Transverse colon (tissue), 4 donors: ENCODE measurements around the gene HOXA13. TPM values are rescaled to one million over a fixed set of nuclear protein-coding genes. Genes with fewer than 3 reads are reported as not detected.

Experiments used
- DNase-seq: peaks from one replicate; pipeline ENCODE4 v3.0.0-alpha.2; 2019
- H3K27ac ChIP-seq, 4 donors: fragments of 200-600 bp; sonication (generic); 2 replicates each; pipeline ENCODE4 v1.5.1; 2016 to 2018; ENCODE audit warnings: inconsistent platforms in 4 of 4
- H3K27me3 ChIP-seq: fragments of 200-600 bp; sonication (generic); 2 replicates; pipeline ENCODE4 v1.5.1; 2017; ENCODE audit warnings: inconsistent platforms
- H3K36me3 ChIP-seq, 4 donors: fragments of 200-600 bp; sonication (generic); 2 replicates each; pipeline ENCODE4 v1.5.1; 2017 to 2019; ENCODE audit warnings: inconsistent platforms in 4 of 4
- H3K4me1 ChIP-seq, 4 donors: fragments of 200-600 bp; sonication (generic); 2 replicates each; pipeline ENCODE4 v1.5.1; 2017 to 2020; ENCODE audit warnings: inconsistent platforms in 4 of 4
- H3K4me3 ChIP-seq, 4 donors: fragments of 200-600 bp; sonication (generic); 1 replicate in 1 of 4; 2 replicates in 3 of 4; pipeline versions ENCODE4 v1.5.1 to v1.6.1; 2017 to 2019; ENCODE audit warnings: inconsistent platforms in 4 of 4
- H3K9me3 ChIP-seq, 2 donors: fragments of 200-600 bp; sonication (generic); 2 replicates each; pipeline ENCODE4 v1.5.1; 2017 to 2019; ENCODE audit warnings: inconsistent platforms in 2 of 2
- EP300 ChIP-seq: sonication (generic); formaldehyde crosslinking; IDR thresholded peaks from one replicate; pipeline ENCODE4 v1.6.1; 2017; ENCODE audit warnings: antibody characterized with exemption, low read depth
- POLR2A ChIP-seq: fragments of 450-650 bp; IDR thresholded peaks from one replicate; pipeline ENCODE4 v1.6.1; 2016; ENCODE audit warnings: antibody characterized with exemption, mild to moderate bottlenecking, moderate library complexity
- POLR2AphosphoS5 ChIP-seq, 3 donors: sonication (generic); formaldehyde crosslinking; IDR thresholded peaks; one replicate each; pipeline ENCODE4 v1.6.1; 2016; ENCODE audit warnings: antibody characterized with exemption in 3 of 3
- WGBS, 2 donors: methylation state at CpG; one replicate each; pipeline ENCODE4 v1.1.5; 2018; ENCODE audit warnings: low coverage in 1 of 2; 5-methylcytosine and 5-hydroxymethylcytosine counted together
- in situ Hi-C, 4 donors: fragments of 200-750 bp; cut with MboI; loops; one replicate each; pipeline versions ENCODE4 v1.15.0 to v1.15.1; 2017; ENCODE audit warnings: low sequenced_read_pairs in 3 of 4, low pct_ligation_motif_present in 1 of 4, low pct_unique_long_range_greater_than_20kb in 1 of 4
- intact Hi-C: fragments of 100-400 bp; cut with DNase I; formaldehyde crosslinking; loops from one replicate; pipeline ENCODE4 v1.15.1; 2023; ENCODE audit warnings: low total_unique reads
- total RNA-seq, 4 donors: library from RNA; depleted of rRNA; stranded (reverse); fragments of >200 nt; gene quantifications; one replicate each; pipeline ENCODE4 v1.1.0, GENCODE V29; 2016
- TF ChIP-seq, protein P1 (sequence below), 5 experiments: fragments of 200-600 bp in 3 of 5; fragments of 450-650 bp in 2 of 5; sonication (generic) in 3 of 5; IDR thresholded peaks; 1 replicate in 2 of 5; 2 replicates in 3 of 5; pipeline ENCODE4 v1.5.1; 2016 to 2017; ENCODE audit warnings: antibody characterized with exemption in 5 of 5, inconsistent platforms in 3 of 5, mild to moderate bottlenecking in 2 of 5, moderate library complexity in 1 of 5

The HOXA13 gene
- total RNA-seq, 4 donors from 2014 or later = 22.5 to 69.9 (median 38.7) TPM

DNA sequence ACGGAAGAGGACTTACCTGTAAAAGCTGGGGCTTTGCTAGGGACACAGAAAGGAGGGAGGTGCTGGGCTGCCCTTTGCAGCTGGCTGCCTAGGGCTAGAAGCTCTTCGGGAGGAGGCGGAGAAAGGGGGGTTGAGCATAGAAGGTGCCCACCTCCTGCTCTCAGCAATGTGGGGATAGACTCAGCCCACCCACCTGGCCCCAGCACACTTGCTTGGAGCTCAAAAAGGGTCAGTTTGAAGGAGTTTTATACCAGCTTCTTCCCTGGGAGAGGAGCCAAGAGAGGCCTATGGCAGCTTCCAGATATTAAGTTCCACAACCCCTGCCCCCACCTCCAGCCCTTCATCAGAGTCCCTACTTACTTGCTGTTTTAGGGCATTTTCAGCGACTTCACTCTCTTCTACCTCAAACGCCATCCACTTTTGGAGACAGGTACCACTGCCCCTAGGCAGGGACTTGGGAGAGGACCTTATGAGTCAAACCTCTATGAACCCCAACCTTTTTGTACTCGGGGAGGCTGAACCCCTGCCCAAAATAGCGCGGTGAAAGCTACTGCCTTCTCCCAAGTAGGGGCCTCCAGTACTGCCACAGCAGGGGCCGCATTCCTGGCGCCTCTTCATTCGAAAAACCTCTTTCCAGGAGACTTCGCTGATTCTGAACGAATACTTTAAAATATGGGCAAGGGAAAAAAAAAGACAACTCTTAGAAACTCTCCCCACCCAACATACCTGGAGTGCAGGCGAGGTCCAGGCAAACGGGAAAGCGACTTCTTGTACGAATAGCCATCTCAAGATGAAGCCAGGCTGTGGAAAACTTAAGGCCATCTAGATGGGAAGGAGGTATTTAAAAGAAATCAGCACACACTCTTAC lies 41.5 kb upstream of the HOXA13 start:
- WGBS, 2 donors = 45 to 54% methylated on average over 10 to 17 of the region's 17 CpGs
- TF ChIP-seq EP300 (no peak), POLR2AphosphoS5 (IDR thresholded peaks at IDR 0.05) (no peak), POLR2A (no peak)
- TF ChIP-seq, protein P1, sequence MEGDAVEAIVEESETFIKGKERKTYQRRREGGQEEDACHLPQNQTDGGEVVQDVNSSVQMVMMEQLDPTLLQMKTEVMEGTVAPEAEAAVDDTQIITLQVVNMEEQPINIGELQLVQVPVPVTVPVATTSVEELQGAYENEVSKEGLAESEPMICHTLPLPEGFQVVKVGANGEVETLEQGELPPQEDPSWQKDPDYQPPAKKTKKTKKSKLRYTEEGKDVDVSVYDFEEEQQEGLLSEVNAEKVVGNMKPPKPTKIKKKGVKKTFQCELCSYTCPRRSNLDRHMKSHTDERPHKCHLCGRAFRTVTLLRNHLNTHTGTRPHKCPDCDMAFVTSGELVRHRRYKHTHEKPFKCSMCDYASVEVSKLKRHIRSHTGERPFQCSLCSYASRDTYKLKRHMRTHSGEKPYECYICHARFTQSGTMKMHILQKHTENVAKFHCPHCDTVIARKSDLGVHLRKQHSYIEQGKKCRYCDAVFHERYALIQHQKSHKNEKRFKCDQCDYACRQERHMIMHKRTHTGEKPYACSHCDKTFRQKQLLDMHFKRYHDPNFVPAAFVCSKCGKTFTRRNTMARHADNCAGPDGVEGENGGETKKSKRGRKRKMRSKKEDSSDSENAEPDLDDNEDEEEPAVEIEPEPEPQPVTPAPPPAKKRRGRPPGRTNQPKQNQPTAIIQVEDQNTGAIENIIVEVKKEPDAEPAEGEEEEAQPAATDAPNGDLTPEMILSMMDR (IDR thresholded peaks at IDR 0.05) = no peak
- Histone ChIP-seq H3K4me1 (peaks cover 24 to 52% (median 48%) of the 10 kb centered on the region in 4 donors), H3K36me3 (no peaks in the 10 kb centered on the region), H3K9me3 (no peaks in the 10 kb centered on the region), H3K27ac (no peak overlapping the region), H3K4me3 (no peak overlapping the region), H3K27me3 (peaks cover 100% of the 10 kb centered on the region)
- intact Hi-C loops (no loop called here), in situ Hi-C loops (no loop called here)
- no peak for DNase-seq

DNA sequence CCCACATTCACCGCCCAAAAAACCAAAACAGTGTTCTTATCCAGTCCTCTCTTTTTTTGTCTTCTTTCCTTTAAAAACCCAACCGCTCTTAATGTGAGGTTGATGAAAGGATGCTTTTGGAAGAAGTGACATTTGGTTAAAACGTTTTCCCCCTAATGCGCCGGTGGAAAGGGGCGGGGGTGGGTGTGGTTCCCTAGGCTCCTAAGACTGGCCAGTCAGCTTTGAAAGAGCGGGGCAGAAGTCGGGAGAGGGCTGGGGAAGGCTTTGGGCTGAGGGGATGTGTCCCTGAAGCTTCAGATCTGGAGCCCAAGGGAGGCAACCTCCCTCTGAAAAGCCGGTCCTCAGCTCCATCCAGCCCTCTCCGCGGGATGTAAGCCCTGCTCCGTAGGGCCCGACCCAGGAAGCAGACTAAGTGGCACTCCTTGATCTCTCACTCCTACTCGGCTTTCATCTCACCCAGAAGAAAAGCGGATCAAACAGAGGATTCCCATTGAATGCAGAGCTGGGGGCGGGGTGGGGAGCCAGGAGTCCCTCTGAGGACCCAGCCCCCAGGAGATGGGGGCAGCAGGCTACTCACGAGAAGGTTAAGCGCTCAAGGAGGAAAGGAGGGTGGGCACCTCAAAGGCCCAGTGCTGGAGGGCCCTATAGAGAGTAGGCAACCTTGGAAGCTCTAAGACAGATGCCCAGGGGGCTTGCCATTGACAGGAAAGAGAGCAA lies 40.3 kb upstream of the HOXA13 start:
- no peak overlapping the region for H3K27ac ChIP-seq
- intact Hi-C loops (no loop called here), in situ Hi-C loops (no loop called here)
- H3K36me3 ChIP-seq = no peaks in the 10 kb centered on the region
- H3K9me3 ChIP-seq = no peaks in the 10 kb centered on the region
- TF ChIP-seq POLR2AphosphoS5 (IDR thresholded peaks at IDR 0.05) (no peak), EP300 (no peak), POLR2A (no peak)
- TF ChIP-seq, protein P1 (IDR thresholded peaks at IDR 0.05) = no peak
- no peak overlapping the region for H3K4me3 ChIP-seq
- DNase-seq = no peak
- WGBS, 2 donors = 0 to 17% methylated on average over 4 to 18 of the region's 18 CpGs
- peaks cover 25 to 48% (median 45%) of the 10 kb centered on the region in 4 donors for H3K4me1 ChIP-seq
- H3K27me3 ChIP-seq = peaks cover 100% of the 10 kb centered on the region

DNA sequence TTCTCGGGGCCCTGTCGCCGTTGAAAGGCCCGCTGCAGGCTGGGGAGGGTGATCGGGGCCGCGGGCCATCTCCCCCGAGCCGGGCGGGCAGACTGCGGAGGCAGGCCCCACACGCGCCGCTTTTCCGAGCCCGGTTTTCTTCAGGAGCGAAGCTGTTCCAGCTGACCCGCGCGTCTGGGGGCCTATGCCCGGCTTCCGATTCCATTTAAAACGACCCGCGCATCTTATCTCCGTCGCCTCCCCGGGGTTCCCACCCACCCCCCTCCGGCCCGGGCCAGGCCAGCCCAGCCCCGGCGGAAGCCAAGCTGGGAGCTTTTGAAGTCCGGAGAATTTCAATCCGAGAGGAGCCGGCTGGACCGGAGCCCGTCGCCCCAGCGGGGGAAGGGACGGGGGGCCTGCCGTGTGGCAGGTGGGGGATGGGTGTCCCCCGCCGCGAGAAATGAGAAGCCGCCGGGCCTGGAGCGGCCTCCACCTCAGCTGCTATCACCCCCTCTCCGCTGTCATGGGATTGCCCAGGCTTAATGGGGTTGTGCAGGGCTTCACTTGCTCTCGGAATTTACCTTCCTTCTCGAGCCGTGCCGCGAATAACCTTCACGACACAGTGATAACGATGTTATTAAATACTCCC lies 39.6 kb upstream of the HOXA13 start:
- peaks cover 23 to 46% (median 41%) of the 10 kb centered on the region in 4 donors for H3K4me1 ChIP-seq
- WGBS, 2 donors = 2 to 11% methylated on average over 7 to 52 of the region's 55 CpGs

More for the DNA sequence above, 39.6 kb upstream of the HOXA13 start:
- no peaks in the 10 kb centered on the region for H3K9me3 ChIP-seq
- no peak overlapping the region for H3K27ac ChIP-seq
- intact Hi-C loops = no loop called here
- no peak for TF ChIP-seq POLR2AphosphoS5 (IDR thresholded peaks at IDR 0.05)
- TF ChIP-seq EP300 = no peak
- TF ChIP-seq POLR2A = no peak
- TF ChIP-seq, protein P1 (IDR thresholded peaks at IDR 0.05) = no peak
- H3K4me3 ChIP-seq = peak overlapping the region in 1 of 4 donors; percentile 31
- H3K27me3 ChIP-seq = peaks cover 99% of the 10 kb centered on the region
- no peak for DNase-seq
- H3K36me3 ChIP-seq = no peaks in the 10 kb centered on the region
- in situ Hi-C loops = loop anchor here in 3 of 4 donors (10.0 kb wide), 1 partner anchor 335 kb away; no protein-coding TSS in a partner anchor
